ENCODE results near the gene UTS2R.

The UTS2R gene

DNA sequence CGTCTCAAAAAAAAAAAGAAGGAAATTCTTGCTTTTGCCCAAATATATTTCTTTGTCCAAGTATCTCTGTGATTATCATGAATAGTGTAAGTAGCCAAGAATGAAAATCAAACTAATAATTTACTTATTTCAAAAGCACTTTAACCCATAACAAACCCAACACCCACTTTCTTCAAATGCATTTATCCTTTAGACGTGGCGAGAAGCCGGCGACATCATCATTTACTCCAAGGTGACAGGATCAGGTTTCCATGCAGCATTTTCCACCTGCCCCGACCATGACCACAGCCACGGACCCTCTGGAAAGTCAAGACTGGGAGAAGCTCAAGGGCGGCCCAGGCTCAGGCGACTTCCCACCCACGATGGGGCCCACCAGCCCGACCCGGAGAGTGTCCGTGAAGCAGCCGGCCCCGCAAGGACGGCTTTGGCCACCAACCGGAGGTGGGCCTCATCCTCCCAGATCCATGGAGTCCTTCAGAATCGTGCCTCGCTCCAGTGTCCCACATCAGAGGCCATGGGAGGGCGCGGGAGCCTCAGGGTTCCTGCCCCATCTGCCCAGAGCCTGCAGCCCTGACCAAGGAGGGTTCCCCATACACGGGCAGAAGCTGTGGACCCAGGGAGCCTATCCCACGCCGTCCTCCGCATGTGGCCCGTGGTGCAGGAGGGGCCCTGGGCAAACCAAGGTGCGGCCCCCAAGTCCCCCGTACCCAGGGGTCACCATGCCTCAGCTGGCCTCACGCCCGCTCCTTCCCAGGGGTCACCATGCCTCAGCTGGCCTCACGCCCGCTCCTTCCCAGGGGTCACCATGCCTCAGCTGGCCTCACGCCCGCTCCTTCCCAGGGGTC, 18.7 kb downstream of the UTS2R start:
- DNase-seq: no peak

DNA sequence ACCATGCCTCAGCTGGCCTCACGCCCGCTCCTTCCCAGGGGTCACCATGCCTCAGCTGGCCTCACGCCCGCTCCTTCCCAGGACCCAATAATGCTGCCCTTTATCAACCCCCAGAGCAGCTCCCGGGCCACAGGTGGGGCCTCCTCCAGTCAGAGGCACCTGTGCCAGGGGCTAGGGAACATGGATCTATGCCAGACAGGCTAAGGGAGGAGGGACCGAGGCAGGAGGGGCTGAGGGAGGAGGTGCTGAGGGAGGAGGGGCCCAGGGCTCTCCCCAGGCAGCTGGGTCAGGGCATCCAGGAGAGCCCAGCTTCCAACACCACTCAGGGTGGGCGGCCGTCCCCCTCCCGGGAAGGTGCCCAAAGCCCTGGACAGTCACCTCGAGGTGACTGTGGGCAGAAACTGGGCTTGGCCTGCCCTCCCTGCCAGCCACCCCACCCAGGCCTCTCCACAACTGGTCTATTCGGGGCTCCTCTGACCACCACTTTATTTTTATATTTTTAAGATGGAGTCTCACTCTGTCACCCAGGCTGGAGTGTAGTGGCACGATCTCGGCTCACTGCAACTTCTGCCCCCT, 19.4 kb downstream of the UTS2R start:
- no peak for DNase-seq

DNA sequence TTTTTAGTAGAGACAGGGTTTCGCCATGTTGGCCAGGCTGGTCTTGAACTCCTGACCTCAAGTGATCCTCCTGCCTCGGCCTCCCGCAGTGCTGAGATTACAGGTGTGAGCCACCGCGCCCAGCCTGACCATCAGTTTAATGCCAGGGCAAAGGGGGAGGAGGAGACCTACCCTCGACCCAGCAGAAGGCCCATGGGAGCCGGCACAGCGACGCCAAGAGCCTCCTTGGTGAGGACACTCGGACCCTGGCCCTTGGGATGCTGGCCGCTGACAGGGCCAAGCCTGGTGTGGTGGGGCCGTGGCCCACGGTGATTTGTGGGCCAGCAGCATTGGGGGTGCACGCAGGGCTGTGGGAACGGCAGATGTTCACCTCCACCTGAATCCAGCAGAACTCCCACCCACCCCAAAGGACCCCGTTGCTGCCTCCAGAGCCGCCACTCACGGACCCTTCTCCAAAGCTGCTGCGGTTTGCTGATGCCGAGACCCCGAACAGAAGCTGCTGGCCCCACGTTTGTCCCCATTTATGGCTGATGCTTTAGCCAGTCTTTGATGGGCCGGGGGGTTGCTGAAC, 20.0 kb downstream of the UTS2R start:
- DNase-seq: no peak

DNA sequence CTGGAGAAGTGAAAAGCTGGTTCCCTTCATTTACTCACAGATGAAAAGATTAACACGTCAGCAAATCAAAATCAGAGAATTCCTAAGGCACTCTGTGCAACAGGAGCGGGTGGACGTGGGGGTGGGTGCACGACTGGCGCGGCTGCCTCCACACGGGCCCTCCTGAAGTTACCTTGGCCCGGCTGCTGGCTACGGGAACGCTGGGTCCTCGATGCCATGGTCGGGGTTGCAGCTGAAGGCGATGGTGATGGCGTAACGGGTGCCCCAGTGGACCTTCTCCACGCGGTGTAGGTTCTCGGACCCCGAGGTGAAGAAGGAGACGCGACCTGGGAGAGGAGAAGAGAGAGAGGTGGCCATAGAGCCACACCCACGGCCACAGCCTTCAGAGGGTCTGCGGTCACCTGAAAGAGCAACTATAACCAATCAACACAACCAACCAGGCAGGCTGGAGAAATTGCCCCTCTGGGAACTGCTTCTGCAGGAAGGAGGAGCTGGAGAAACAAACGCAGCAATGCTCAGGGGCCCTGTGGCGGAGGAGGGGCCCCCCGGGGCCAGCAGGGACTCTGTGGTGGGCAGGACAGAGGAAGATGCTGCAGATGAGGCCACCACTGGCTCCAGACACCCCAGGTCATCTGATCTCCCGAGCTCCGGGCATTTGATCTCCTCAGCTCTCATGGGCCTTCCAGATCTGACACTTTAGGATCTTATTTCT, 20.8 kb downstream of the UTS2R start:
- no peak for DNase-seq

DNA sequence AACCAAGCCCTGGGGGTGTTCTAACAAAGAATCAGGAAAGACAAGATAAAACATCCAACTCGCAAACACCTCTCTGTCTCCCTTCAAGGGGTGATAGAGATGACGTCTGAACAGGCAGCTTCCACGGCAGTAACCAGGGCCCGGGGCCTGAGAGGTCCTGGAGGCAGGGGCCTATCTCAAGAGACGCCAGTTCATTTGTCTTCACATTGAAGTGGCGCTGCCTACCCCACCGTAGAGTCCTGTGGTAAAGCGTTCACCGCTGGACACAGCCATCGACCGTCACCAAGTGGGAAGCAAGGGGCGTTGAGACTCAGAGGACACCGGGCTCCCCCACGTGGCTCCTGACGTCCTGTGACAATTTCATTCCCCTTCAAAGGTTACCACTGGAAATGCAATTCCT, 21.4 kb downstream of the UTS2R start:
- DNase-seq: no peak

GRCh38 chr17:82394278-82394677, 22.7 kb downstream of the UTS2R start:
- no peak for DNase-seq

DNA sequence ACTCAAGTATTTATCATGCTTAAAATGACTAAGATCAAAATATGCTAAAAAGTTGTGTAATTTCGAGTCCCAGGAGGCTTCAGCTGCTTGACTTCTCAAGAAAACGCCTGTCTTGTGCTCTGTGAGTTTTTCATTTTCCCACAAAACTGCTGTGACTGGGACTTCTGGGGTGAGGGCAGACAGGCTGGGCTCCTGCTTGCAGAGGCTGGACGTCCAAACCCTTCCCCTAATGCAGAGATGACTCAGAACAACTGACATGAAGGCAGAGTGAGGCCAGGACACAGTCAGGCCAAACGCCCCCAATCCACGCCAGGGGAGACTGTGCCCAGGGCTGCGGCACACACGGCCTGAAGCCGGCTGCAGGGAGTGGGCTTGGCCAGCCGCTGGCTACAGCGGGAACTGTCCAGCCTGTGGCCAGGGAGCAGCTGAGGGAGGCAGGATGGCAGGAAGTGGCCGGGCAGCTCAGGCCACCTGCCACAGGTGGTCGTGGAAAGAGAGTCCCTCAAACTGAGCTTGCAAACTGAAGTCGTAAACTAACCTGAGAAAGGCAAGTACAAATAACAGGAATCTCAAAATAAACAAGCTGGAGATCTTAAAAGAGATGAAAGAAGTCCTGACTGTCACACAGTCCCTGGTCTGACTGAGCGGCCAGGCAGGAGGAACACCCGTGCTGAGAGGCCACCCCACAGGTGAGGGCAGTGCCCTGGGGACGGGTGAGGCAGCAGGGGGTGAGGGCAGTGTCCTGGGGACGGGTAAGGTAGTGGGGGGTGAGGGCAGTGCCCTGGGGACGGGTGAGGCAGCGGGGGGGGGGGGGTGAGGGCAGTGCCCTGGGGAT, 25.3 kb downstream of the UTS2R start:
- no peak for DNase-seq

- no peak for DNase-seq
Observed at GRCh38 chr17:82397449-82398335, 26.1 kb downstream of the UTS2R start.

DNA sequence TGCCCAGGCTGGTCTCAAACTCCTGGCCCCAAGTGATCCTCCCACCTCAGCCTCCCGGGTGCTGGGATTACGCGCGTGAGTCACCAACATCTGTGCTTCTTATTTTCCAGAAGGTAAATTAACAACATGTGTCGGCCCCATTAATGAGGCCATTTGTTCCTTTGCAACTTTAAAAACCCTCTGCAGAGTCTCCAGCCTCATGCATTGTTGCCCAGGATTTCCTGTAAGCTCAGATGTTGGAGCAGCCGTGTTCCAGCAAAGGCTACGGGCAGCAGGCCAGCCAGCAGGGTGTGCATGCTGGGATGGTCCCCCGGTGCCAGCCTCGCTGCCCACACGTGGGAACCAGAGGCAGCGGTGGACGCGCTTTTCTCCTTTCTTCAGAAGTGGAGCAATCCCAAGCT, 27.5 kb downstream of the UTS2R start:
- DNase-seq: no peak

GRCh38 chr17:82399601-82400101, 28.1 kb downstream of the UTS2R start:
- no peak for DNase-seq

DNA sequence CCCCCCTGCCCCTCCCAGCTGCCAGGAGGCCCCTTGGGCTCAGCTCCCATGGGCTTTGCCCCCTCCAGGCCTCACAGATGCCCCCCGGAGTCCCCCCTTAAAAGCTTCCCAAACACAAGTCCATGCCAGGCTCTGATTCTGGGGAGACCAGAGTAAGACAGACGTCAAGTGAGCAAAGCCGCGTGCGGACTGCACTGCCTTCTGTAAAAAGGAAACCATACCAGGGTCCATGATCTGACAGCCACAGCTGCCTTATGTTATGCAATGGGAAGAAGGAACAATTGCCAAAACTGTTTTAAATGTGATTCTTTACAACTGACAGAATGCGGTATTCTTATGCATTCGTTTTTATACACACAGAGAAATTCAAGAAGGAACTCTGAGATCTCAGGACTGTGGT, 28.6 kb downstream of the UTS2R start:
- peak; percentile 83 for DNase-seq

- DNase-seq: peak; percentile 93
Observed at GRCh38 chr17:82400830-82401229, 29.3 kb downstream of the UTS2R start.

DNA sequence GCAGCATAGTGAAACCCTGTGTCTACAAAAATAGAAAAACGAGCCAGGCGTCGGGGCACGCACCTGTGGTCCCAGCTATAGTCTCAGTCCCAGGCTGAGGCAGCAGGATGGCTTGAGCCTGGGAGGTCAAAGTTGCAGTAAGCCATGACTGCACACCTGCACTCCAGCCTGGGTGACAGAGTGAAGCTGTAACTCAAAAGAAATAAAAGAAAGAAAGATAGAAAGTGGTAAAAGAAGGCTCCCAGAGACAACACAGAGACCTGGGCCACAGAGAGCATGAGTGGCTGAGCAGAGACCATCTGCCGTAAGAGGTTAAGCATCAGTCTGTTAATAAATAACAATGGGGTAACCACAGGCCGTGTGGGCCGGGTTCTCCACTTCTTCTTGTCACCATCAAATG, 31.3 kb downstream of the UTS2R start:
- no peak for DNase-seq

GRCh38 chr17:82403662-82404660, 32.4 kb downstream of the UTS2R start:
- no peak for DNase-seq

DNA sequence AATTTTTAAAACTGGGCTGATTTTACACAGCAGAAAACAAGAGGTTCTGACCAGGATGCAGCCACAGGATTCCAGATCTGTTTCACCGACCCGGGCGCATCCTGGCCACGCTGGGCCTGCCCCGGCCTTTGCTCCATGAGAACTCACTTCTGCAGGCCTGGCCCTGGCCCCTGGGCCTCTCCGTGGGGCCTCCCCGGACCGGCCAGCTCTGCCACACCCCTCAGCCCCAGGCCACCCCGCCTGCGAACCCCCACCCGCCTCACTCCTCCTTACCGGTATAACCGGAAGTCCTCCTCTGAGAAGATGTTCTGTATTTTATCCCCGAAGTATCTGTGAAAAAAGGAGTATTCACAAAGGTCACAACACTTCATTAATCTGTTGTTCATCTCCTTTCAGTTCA, 33.5 kb downstream of the UTS2R start:
- DNase-seq: no peak

- no peak for DNase-seq
Observed at GRCh38 chr17:82406131-82406671, 34.6 kb downstream of the UTS2R start.

DNA sequence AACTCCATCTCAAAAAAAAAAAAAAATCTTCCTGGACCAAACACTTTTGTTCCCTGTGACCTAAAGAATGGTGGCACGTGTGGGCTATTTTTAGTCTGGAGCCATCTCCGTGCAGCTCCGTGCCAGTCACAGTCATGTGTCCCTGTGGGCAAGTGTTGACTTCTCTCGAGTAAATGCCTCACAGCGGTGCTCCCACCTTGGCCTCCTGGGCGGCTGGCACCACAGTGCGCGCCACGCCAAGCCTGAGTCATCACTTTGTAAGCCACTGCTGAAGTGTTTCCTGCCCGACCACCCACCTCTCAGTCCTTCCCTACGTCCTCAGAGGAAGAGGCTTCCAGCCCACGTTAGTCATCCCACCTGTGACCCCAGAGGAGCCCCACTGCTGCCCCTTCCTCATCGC, 35.7 kb downstream of the UTS2R start:
- peak; percentile 41 for DNase-seq

- no peak for DNase-seq
Observed at GRCh38 chr17:82408288-82408937, 36.8 kb downstream of the UTS2R start.

DNA sequence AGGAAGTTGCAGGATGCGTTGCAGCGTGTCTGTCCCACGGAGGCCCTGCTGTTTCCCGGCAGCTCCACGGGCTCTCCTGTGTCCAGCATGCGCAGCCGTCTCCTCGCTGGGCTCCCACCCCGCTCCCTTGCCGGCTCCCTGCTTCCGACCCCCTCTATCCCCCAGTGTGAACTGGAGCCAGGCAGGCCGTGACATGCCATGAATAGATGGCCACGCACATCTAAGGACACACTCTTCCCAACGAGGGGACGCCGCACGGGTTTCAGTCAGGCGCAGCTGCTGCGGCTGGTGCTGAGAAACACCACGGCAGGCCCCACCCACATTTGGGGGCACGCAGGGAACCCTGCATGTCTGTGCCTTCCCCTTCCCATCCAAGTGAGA, 37.4 kb downstream of the UTS2R start:
- no peak for DNase-seq

Measured in hematopoietic multipotent progenitor cell treated with erythropoietin and hydrocortisone succinate and interleukin-3 and kit ligand, for 4 days (in vitro differentiated cells).